ENCODE results near the gene NAA25.
"Not testable (repeated sequence)": the region's sequence is repeated elsewhere in the genome, so short reads cannot be mapped to it uniquely, and the experiment has no call there.

NAA25 gene

DNA sequence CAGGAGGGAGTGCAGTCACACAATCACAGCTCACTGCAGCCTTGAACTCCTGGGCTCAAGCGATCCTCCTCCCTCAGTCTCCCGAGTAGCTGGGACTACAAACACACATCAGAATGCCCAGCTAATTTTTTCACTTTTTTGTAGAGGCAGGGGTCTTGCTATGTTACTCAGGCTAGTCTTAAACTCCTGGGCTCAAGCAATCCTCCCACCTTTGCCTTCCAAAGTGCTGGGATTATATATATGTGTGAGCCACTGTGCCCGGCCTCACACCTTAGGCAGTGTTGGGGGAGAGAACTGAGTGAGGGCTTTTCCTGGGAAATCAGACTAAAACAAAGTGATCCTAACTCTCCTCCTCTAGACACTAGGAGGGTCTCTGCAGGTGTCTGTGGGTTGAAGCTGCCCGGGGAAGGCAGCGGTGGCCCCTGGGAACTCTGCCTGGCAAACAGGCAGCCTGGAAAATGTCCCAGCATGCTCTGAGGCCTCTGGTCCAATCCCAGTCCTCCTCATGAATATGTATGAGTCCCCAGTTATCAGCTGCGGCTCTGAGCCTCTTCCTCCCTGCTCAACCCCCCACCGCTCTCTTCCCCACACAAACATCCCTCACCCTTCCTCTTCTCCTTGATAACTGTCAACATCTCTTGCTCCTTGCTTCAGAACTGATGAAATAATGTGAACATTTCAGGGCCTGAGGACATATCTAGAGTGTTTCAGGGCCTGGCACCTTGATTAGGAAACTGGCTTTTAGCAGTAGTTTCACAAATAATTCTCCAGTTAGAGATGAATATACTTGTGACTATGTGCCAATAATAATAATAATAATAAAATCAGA lies 7.9 kb upstream of the NAA25 start:
- no peak for DNase-seq

- DNase-seq, result no peak
These were observed 6.9 kb upstream of the NAA25 start for GRCh38 chr12:112115259-112116045.

GRCh38 chr12:112112409-112113133 lies 4.0 kb upstream of the NAA25 start:
- DNase-seq, result no peak

DNA sequence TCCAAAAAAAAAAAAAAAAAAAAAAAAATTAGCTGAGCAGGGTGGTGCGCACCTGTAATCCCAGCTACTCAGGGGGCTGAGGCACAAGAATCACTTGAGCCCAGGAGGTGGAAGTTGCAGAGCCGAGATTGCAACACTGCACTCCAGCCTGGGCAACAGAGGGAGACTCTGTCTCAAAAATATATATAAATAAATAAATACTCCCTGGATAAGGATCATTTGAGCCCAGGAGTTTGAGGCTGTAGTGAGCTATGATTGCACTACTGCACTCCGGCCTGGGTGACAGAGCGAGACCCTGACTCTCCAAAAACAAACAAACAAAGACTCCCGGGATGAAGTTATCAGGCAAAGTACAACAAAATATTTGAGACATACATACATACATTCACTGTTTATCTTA lies 3.3 kb upstream of the NAA25 start:
- DNase-seq, result no peak

- DNase-seq, result not testable (repeated sequence)
These were observed 2.4 kb upstream of the NAA25 start for GRCh38 chr12:112110787-112111662.

GRCh38 chr12:112107306-112108201 lies 1.0 kb downstream of the NAA25 start:
- peak; percentile 25 for DNase-seq

DNA sequence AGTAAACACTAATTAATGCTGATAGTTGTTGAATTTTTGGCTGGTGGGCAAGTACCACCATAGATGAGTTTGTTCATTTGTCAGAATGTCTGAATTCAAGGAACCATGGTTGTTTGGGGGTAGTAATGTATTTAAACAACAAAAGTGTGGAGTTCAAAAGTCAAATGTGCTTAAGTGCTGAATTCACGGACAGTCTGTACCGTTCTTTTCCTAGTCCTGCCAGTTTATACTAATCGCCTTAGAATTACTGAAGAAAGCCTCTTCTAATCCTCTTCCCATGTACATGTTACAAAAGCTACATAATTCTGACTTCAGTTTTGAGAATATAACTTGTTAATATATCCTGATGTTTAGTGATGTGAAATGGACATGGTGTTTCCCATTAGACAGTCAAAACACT lies 2.7 kb downstream of the NAA25 start:
- DNase-seq, result no peak

GRCh38 chr12:112103758-112104503 lies 4.7 kb downstream of the NAA25 start:
- no peak for DNase-seq

GRCh38 chr12:112102746-112103145 lies 5.8 kb downstream of the NAA25 start:
- DNase-seq, result not testable (repeated sequence)

DNA sequence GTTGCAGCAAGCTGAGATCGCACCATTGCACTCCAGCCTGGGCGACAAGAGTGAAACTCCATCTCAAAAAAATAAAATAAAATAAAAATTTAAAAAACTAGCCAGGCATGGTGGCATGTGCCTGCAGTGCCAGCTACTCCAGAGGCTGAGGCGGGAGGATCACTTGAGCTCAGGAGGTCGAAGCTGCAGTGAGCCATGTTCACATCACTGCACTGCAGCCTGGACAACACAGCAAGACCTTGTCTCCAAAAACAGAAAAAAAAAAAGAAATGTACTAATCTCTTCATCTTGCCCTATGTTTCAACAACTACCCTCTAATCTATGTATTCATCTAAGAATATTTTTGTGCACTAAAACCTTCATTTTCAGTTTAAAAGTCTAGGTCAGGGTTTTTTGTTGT lies 6.5 kb downstream of the NAA25 start:
- DNase-seq, result no peak

DNA sequence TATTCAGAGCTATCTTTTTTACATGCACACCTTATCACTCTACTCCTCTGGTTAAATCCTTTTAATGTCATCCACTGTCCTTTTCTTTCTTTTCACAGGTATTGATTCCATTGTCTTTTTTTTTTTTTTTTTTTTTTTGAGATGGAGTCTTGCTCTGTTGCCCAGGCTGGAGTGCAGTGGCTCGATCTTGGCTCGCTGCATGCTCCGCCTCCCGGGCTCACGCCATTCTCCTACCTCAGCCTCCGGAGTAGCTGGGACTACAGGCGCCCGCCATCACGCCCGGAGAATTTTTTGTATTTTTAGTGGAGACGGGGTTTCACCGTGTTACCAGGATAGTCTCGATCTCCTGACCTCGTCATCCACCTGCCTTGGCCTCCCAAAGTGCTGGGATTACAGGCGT lies 8.1 kb downstream of the NAA25 start:
- not testable (repeated sequence) for DNase-seq

- DNase-seq, result no peak
These were observed 10.9 kb downstream of the NAA25 start for GRCh38 chr12:112097641-112098040.

GRCh38 chr12:112096667-112097066 lies 11.9 kb downstream of the NAA25 start:
- DNase-seq, result peak; percentile 54

GRCh38 chr12:112096070-112096469 lies 12.5 kb downstream of the NAA25 start:
- DNase-seq, result no peak

- DNase-seq, result no peak
These were observed 17.0 kb downstream of the NAA25 start for GRCh38 chr12:112091563-112091962.

GRCh38 chr12:112087851-112088250 lies 20.7 kb downstream of the NAA25 start:
- no peak for DNase-seq

DNA sequence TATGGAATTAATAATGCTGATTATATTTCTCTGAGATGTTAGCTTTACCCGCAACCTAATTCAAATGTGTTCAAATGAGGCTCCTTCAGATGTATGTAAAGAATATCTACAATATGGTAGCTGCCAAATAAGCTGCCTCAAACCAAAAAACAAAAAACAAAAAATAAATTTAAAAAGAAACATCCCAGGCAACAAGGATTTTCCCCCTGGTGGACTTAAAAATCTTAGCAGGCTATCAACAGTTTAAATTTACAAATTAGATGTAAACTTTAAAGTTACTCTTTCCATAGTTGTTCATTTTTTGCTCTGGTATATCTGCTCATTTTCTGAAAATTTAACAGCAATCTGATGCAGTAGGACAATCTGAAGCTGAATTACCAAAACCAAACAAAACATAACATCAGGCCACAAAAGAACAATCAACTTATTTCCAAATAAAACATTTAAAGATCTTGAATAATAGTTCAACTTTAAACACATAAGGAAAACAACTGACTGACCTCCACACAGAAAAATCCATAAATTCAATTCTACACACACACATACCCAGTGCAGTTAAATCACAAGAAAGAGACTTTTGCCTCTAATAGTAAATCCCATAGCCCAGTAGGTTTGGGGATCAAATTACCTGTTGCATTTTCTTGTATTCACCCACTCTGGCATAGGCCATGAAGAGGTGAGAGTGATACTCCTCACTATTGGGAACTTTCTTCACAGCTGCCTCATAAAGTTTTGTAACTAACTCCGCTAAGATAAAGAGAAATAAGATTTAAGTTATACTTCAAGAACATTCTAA lies 21.3 kb downstream of the NAA25 start:
- no peak for DNase-seq

DNA sequence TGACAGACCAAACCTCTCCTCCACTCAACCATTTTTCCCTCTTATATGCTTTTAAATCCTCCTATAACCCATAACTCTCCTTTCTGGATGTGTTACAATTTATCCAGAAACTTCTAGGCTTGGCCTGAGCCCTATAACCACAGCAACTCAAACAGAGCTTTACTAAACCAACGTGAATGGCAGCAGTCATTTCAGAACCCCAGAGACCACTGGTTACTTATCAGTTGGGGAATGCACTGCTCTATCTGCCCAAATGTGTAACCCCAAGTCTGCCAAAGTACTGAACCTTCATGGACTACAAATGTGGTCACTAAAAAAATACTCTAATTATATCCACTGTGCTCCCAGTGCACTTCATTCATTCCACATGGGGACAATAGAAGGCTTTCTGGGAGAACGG lies 42.0 kb downstream of the NAA25 start:
- no peak for DNase-seq

- no peak for DNase-seq
These were observed 45.3 kb downstream of the NAA25 start for GRCh38 chr12:112063273-112063672.

- no peak for DNase-seq
These were observed 47.4 kb downstream of the NAA25 start for GRCh38 chr12:112061137-112061536.

Data from CD4-positive, alpha-beta T cell treated with Interleukin-4 for 4 hours (primary cell).